ENCODE measurements around the gene NEU3.
"Not testable (repeated sequence)": the region's sequence is repeated elsewhere in the genome, so short reads cannot be mapped to it uniquely, and the experiment has no call there.

The NEU3 gene

DNA sequence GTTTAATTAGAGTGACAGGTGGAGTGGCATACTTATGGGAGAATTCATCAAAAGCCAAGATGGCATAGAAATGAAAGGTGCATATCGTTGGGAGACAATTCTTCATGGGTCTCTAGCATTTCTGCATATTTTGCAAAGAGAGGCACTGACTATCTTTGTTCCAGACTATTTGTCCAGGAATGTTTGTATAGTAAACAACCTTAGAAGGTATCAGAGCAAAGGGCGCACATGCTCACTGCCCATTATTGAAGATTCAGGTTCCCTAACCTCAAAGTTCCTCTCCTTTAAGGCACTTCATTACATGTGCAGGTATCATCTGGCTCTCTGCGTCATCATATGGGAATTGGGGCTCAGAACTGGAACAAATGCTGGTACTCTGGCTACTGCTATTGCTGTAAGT lies 4.7 kb upstream of the NEU3 start:
- DNase-seq (ENCODE audit: low spot score): no peak

DNA sequence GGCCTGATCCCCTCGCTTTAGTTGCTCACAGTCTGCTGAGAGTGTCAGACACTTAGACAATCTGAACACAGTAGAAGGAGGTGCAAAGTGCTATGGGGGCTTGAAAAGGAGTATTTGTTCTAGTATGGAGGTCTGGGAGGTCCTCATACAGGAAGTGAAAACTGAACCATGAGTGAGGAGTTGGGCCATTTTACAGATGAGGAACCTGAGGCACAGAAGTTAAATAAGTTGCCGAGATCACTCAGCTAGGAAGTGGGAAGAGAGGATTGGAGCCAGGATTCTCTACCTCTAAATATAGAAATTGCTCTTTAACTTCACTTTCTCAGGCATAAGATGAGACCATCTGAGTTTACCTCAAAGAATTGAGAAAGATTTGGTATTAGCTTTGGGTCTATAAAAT lies 4.0 kb upstream of the NEU3 start:
- DNase-seq (ENCODE audit: low spot score): no peak

DNA sequence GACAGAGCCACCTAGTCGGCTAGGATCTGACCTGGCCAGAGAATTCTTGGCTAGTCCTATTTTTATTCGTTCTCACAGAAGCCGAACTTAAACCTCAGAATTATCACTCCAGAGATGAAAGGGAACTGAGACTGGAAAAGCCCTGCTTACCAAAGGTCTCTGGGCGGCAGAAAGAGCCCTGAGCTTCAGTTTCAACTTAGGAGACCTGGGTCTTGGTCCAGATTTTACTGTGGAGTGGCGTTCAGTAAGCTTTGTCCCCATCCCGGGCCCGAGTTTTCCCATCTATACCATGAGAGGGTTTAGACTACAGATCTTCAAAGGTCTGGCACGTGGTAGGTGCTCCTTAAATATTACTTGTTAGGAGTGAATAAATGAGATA lies 516 bp downstream of the NEU3 start:
- DNase-seq (ENCODE audit: low spot score): no peak

DNA sequence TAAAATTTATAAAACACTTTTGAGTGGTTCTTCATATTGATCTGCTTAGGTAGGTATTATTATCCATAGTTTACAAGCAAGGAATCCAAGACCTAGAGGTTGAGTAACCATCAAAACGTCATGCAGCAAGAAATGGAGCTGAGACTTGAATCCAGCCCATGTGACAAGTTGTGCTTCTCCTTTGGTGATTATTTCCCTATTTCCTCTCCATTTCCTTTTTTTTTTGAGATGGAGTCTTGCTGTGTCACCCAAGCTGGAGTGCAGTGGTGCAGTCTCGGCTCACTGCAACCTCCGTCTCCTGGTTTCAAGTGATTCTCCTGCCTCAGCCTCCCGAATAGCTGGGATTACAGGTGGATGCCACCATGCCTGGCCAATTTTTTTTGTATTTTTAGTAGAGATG lies 1.4 kb downstream of the NEU3 start:
- DNase-seq (ENCODE audit: low spot score): not testable (repeated sequence)

DNA sequence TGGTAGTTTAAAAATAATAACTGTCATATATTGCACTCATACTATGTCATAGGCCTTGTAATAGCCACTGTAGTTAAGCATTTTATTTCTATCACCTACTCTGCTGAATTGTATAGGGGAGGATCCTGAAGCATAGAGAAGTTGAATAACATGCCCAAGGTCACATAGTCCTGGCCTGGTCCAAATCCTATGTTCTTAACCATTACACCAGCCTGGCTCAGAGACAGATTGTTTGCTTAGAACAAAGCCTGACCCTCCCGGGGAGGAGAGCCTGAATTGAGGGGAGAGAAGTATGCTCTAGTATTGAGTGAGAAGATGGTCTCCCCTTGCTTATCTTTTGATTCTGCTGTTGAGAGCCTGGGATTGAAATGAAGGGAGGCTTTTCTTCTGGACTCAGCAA lies 2.2 kb downstream of the NEU3 start:
- no peak for DNase-seq (ENCODE audit: low spot score)

DNA sequence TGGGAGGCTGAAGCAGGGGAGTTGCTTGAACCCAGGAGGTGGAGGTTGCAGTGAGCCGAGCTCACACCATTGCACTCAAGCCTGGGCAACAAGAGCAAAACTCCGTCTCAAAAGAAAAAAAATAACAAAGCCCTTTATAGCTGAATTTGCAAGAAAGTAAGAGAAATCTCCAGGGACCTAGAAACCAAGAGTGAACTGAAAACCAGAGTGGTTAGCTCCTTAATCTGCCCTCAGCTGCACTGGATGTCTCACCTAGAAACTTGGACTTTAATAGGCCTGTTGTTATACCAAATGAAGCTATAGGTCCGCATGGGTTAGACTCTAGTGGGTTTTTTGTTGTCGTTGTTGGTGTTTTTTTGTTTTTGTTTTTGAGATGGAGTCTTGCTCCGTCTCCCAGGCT lies 4.1 kb downstream of the NEU3 start:
- no peak for DNase-seq (ENCODE audit: low spot score)

DNA sequence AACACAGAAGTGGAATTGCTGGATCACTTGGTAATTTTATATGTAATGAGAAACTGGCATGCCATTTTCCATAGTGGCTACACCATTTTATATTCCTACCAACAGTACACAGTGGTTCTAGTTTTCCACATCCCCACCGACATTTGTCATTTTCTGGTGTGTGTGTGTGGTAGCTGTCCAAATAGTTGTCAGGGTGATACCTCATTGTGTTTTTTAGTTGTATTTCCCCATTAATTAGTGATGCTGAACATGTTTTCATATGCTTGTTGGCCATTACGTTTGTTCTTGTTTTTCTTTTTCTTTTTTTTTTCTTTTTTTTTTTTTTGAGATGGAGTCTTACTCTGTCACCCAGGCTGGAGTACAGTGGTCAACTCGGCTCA lies 12.2 kb downstream of the NEU3 start:
- no peak for DNase-seq (ENCODE audit: low spot score)

DNA sequence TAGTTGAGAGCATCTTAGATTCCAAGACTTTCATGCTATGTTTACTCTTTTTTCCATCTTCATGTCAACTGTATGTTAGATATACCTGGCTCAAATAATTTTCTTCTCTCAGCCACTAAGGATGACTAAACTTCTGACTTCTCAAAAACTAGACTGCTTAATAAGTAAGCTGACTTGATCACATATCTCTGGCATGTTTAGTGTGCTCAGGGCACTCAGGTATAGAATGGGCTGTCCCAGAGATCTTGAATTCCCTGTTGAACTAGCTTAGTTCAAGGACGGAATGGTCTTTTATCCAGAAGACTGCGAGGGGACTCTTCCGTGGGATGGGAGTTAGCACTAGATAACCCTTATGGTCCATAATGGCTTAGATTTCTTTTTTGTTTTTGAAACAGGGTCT lies 13.0 kb downstream of the NEU3 start:
- DNase-seq (ENCODE audit: low spot score): no peak

DNA sequence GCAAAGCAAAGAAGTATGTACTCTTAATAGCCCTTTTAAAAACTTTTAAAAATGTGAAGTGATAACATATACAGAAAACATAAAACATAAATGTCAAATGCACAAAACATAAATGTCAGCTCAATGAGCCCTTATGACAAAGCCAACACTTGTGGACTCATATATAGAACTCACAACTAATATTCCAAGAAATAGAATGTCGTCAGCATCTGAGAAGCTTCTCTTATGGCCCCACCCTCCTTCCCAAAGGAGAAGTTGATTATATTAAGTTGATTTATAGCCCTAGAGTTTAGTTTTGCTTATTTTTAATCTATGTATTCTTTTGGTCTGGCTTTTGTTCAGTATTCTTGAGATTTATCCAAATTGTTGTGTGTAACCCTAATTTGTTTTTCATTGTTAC lies 13.8 kb downstream of the NEU3 start:
- no peak for DNase-seq (ENCODE audit: low spot score)

DNA sequence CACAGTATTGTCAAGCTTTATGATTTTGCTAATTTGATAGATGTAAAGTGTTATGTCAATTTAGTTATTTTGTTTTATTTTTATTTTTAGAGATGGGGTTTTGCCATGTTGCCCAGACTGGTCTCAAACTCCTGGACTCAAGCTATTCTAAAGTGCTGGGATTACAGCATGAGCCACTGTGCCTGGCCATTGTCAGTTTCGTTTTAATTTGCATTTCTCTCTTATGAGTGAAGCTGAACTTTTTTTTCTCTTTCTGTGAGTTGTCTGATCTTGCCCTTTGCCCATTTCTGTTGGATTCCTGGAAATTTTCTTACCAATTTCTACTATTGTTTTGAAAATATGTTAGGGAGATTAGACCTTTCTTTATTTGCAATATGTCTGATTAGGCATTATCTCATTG lies 15.5 kb downstream of the NEU3 start:
- DNase-seq (ENCODE audit: low spot score): no peak

DNA sequence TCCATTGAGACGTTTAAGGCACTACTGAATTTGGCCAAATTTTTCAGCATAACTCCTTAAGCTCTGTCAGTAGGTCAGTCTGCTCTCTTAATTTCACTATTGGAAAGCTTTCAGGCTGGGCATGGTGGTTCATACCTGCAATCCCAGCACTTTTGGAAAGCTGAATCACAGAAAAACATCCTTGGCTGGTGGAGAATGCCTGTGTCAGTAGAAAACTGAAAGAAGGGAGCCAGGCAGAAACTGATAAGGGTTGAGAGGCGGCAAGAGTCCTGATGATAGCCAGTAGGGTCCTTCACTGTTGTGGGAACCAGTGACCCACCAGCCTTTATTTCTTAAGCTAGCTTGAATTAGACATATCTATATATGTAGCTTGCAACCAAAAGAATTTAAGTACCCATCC lies 22.6 kb downstream of the NEU3 start:
- DNase-seq (ENCODE audit: low spot score): no peak

DNA sequence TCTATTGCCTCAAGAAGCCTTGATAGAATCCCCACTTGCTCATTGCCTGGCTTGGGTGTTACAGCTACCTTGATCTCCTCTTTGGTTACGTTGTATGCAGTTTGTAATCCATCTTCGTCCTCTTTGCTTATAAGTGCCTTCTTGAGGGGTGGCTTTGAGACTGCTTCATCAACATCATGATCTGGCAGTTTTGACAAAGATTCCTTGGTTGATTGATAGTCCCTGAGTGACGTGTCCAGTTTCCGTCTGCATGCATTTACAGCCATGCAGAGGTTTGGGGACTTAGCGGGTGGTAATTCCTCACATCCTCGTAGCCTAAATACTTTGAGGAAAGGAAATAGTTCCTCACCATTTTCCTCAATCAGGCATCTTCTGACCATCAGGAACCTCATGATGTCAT lies 23.1 kb downstream of the NEU3 start:
- DNase-seq (ENCODE audit: low spot score): no peak

DNA sequence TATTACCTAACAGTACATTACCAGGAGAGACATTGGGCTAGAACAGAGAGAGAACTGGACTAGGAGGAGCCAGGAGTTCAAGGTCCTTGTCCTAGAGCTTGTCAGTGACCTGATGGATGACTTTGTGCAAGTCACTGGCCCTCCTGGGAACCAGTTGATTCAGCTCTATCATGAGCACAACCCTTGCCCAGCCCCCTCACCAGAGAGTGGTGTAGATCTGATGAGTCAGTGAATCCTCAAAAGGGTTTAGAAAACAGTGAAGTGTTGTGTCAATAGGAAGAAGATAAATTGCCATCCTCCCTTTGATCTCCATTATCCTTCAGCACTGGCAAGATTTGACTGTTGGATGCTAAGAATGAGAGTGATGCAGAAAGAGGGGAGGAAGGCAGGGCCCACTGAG lies 24.3 kb downstream of the NEU3 start:
- DNase-seq (ENCODE audit: low spot score): no peak

DNA sequence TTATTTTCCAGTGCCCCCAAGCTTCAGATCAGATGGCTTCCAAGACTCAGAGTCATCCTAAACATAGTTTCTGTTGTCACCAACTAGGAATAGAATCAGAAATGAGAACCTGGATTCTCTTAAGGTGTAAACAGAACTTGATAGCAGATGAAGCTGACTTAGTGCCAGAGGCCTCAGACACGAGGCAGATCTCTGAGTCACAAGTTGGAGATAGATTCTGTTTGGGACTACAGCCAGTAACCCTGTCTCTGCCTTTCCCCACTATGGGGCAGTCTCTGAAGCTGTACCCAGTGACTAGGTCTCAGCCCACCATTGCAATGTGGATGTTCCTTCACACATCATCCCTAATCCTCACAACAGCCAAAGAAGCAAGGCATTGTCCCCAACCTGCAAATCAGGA lies 25.4 kb downstream of the NEU3 start:
- DNase-seq (ENCODE audit: low spot score): no peak

DNA sequence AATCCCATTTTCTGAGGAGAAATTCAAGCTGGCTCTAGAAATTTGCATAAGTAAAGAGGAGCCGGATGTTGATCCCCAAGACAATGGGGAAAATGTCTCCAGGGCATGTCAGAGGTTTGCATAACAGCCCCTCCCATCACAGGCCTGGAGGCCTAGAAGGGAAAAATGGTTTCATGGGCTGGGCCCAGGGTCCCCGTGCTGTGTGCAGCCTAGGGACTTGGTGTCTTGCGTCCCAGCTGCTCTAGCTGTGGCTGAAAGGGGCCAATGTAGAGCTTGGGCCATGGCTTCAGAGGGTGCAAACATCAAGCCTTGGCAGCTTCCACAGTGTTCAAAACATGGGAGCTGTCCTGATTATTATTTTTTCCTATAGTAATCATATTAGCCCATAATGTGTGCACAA lies 30.5 kb downstream of the NEU3 start:
- not testable (repeated sequence) for DNase-seq (ENCODE audit: low spot score)

DNA sequence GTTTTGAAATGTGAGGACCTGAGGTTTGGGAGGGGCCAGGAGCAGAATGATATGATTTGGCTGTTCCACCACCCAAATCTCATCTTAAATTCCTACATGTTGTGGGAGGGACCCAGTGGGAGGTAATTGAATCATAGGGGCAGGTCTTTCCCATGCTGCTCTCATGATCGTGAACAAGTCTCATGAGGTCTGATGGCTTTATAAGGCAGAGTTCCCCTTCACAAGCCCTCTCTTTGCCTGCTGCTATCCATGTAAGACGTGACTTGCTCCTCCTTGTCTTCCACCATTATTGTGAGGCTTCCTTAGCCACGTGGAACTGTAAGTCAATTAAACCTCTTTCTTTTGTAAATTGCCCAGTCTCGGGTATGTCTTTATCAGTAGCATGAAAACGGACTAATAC lies 31.6 kb downstream of the NEU3 start:
- DNase-seq (ENCODE audit: low spot score): not testable (repeated sequence)

DNA sequence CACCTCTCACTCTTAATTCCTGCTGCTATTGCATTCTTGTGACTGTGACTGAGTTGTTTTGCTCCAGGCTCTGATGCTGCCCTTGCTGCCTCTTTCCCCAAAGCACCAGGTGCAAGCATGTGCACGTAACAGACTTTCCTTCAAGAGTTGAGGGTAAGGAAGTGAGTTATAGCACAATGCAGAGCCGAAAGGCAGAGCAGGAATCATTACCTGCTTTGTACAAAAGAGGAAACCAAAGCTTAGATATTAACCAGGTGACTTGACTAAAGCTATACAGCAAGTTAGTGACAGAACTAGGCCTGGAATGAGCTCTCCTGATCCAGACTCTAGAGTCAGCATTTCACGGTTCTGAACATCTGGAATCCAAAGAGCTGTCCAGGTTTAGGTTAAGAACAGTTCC lies 33.6 kb downstream of the NEU3 start:
- no peak for DNase-seq (ENCODE audit: low spot score)

DNA sequence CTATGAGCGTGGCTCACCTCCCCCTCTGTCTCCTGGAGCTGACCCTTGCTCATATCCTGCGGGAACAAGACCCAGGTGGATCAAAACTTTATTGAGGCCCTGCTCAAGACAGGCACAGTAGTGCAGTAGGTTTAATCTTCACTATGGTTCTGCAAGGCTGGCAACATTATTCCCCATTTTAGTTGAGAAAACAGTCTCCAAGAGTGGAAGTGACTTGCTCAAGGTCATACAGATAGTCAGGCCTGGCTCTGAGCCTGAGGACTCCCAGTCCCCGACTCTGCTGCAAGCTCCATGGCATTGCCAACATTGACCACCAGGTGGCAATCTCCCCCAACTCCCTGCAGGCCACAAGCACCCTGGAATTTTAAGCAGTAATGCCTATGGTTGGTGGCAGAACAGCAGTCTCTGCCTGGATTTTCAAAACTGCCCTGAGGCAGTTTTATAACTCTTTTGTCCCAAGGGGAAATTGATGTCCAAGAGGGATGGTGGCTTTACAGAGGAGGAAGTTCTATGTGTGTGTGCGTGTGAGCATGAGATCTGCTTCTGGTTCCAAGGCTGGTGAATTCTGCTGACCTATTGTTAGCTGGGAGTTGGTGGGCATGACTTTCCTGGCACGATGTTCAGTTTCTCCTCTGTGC lies 34.1 kb downstream of the NEU3 start:
- DNase-seq (ENCODE audit: low spot score): peak; percentile 83

DNA sequence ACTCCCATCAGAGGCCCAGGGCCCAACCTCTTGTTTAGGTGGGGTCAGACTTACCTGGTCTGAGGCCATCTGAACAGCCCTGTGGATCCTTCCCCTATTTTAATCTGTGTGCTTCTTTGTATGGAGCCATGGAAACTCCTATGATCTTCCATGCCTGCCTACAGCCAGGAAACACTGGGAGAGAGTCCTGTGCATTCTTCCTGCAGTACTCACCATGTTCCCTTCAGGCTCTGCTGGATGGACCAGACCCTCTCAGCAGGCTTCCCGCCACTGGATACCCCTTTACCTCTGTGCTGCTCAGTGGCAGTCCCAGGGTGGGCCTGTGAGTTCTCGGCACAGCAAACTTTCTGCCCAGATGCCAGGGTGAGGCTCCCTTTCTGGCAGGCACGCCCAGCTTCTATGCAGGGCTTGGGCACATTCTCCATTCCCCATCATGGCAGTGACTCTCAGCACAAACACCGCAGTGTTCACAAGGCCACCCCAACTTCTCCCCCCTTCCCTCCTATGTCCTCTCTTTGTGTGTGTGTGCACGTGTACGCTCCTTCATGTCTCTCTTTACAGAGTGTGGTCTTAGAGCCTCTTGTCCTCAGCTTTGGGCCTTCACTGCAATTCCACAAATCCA lies 34.8 kb downstream of the NEU3 start:
- peak; percentile 60 for DNase-seq (ENCODE audit: low spot score)

DNA sequence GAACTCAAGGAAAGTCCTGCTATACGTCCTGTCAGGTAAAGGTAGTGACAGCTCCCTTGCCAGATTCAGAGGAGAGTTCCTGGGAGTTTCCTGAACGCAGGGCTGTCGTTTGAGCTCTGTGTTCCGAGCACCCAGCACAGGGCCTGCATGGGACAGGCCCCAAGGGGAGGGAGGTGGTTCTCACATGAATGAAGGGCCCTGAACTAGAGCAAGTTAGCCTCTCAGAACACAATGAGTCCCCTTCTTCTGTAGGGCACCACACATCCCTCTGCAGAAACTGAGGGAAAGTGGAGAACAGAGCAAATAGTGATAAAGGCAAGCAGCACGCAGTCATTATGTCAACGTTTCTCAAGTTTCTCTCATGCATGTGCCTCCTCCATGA lies 35.3 kb downstream of the NEU3 start:
- DNase-seq (ENCODE audit: low spot score): peak; percentile 82

DNA sequence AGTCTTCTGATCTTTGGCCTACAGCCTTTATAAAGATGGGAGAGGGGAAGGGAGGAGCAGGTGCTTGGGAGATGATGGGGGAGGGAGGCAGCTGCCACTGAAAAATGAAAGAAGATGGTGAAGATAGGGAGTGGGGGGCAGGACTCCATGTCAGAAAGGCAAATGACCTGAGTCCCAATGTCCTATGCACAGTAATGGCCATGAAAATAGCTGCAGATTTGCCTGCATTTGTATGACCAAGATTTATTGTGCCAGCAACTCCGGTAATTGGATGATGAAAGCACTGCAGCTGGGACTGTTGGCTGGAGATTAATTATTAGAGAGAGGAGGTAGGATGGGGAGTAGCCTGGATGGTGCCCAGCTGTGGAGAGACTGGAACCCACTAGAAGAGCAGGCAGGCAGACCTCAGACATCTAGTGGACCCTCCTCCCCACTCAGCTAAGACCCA lies 36.1 kb downstream of the NEU3 start:
- DNase-seq (ENCODE audit: low spot score): peak; percentile 66

DNA sequence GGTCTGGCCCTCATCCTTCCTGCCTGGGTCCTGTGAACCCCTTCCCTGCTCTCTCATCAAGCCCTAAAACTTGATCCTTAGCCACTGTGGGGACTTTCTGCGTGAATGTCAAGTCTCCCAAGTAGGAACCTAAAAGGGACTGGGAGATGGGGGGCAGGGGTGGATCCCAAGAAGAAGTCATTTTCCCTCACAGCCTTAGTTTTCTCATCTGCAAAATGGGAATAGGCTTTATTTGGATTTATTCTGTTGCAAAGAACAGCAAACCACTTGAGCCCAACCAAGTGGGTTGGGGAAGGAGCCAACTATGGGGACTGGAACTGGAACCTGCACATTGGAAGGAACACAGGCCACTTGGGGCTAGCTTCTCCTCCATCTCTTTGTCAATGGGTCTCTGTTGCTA lies 36.8 kb downstream of the NEU3 start:
- DNase-seq (ENCODE audit: low spot score): no peak

DNA sequence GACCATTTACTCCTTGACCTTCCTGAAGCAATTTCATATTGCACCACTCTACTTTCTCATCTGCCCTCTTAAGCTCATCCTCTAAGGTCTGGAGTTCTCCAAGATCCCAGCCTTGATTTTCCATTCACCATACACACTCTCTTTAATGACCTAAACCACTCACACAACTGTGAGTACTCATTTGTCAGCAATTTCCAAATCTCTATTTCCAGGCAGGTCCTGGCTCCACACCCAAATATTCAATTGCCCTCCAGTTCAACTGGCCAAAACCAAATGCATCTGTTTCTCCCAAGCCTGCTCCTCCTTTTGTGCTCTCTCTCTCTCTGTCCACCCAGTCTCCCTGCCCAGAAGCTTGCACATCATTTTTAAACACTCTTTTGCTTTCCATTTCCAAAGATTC lies 39.6 kb downstream of the NEU3 start:
- no peak for DNase-seq (ENCODE audit: low spot score)

DNA sequence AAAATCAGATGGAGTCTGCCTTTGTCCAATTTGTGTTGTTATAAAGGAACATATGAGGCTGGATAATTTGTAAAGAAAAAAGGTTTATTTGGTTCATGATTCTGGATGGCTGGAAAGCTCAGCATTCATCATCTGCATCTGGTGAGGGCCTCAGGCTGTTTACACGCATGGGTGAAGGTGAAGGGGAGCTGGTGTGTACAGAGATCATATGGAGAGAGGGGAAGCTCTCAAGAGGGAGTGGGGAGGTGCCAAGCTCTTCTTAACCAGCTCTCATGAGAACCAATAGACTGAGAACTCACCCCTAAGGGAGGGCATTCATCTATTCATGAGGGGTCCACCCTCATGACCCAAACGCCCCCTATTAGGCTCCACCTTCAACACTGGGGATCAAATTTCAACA lies 40.0 kb downstream of the NEU3 start:
- DNase-seq (ENCODE audit: low spot score): no peak
